Measurements from ENCODE around the gene RASL11B.

GRCh38 chr4:52867163-52867562, 5.0 kb downstream of the RASL11B start:
- TF ChIP-seq, protein P1, sequence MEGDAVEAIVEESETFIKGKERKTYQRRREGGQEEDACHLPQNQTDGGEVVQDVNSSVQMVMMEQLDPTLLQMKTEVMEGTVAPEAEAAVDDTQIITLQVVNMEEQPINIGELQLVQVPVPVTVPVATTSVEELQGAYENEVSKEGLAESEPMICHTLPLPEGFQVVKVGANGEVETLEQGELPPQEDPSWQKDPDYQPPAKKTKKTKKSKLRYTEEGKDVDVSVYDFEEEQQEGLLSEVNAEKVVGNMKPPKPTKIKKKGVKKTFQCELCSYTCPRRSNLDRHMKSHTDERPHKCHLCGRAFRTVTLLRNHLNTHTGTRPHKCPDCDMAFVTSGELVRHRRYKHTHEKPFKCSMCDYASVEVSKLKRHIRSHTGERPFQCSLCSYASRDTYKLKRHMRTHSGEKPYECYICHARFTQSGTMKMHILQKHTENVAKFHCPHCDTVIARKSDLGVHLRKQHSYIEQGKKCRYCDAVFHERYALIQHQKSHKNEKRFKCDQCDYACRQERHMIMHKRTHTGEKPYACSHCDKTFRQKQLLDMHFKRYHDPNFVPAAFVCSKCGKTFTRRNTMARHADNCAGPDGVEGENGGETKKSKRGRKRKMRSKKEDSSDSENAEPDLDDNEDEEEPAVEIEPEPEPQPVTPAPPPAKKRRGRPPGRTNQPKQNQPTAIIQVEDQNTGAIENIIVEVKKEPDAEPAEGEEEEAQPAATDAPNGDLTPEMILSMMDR (IDR thresholded peaks at IDR 0.05; ENCODE audit: insufficient read depth, low read depth, low read length): no peak
- TF ChIP-seq EZH2 (IDR thresholded peaks at IDR 0.05; ENCODE audit: insufficient read depth, low read length): no peak

All from astrocyte (in vitro differentiated cells and primary cell).